Measurements from ENCODE around the gene SIK3.

Gene SIK3

DNA sequence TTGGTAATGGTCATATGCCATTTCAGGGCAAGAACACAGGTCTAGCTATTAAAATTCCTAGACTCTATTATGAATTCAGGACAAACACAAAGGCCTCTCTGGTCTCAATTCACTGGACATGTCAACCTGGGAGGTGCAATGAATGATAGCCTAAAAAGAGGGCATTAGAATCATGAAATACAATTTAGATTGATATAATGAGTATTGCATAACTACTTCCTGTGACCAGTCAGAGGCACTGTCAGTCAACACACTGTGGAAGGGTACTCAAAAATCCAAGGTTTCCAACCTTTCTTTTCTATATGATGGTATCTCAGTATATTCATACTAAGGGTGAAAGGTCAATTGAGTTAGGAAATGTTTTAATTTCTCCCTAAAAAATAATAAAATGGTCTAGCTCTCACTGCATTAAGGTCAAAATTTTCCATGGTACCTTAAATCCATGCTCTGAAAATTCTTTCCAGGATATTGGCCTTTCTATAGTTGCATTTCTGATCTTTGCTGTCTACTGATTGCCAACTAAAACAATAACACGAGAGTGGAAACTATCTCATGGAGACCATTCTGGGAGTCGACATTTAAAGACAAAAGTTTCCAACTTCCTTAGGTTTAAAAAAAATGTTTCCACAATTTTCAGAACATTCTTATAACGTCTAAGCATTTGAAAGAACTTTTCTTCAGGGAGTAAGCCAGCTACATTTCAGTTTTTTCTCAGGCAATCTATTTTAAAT is 179.1 kb downstream of the SIK3 start:
- no peak for DNase-seq

DNA sequence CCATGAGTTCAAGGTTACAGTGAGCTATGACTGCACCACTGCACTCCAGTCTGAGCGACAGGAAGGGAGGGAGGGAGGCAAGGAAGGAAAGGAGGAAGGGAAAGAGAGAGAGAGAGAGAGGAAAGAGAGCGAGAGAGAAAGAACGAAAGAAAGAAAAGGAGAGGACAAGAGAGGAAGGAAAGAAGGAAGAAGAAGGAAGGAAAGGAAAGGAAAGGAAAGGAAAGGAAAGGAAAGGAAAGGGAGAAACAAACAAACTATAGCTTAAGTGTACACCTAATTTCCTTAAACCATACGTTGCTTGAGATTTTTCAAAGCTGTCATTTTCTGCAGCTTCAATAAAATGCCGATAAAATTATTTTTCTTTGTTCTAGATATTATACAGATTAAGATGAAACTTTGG is 180.6 kb downstream of the SIK3 start:
- no peak for DNase-seq

- no peak for DNase-seq
These were observed 181.3 kb downstream of the SIK3 start for GRCh38 chr11:116916886-116917285.

GRCh38 chr11:116916052-116916451 is 182.2 kb downstream of the SIK3 start:
- DNase-seq = no peak

GRCh38 chr11:116913000-116913399 is 185.2 kb downstream of the SIK3 start:
- no peak for DNase-seq

- no peak for DNase-seq
These were observed 186.1 kb downstream of the SIK3 start for GRCh38 chr11:116911976-116912734.

DNA sequence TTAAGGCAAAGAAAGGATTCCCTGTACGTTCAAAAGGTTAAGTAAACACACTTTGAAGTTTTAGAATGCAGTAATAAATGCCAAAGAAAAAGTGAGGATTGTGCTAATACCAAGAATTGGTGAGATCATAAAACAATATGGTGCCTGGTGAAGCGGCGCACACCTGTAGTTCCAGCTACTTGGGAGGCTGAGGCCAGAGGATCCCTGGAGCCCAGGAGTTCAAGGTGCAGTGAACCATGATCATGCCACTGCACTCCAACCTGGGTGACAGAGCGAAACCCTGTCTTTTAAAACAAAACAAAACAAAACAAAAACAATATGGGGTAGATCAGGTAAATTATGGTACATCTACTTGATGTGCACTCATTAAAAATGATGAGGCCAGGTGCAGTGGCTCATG is 187.4 kb downstream of the SIK3 start:
- no peak for DNase-seq

DNA sequence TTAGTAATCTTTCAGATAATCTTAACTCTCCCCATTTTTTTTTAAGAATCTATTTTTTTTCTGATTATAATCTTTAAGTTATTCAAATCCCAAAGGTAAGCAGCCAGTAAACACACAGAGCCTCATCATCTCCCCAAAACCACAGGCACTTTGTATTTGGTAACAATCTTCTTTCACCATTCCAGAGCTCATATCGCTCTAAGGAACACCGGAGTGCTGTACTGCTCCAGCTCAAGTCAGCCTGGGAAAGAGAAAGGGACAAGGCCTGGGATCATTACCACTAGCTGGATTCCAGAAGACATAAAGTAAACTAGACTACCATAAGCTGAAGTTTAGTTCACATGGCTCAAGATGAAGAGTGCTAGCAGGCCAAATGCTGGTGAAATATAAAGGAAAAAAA is 187.8 kb downstream of the SIK3 start:
- DNase-seq = no peak

DNA sequence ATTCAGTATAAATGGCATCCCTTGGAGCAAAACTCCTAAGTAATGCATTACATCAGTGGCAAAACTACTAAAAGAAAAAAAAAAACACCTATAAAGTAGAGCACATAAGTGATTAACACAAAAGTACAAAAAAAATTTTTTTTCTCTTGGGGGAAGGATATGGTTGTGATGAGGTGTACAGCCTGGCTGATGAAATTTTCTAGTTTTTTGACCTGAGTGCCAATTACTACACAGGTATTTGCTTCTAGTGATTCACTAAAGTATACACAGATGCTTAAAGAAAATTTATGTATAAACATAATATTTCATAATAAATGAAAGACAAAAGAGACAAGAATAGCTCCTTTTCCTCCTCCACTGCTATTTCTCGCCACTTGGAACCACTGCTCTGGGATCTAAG is 189.0 kb downstream of the SIK3 start:
- DNase-seq = no peak

DNA sequence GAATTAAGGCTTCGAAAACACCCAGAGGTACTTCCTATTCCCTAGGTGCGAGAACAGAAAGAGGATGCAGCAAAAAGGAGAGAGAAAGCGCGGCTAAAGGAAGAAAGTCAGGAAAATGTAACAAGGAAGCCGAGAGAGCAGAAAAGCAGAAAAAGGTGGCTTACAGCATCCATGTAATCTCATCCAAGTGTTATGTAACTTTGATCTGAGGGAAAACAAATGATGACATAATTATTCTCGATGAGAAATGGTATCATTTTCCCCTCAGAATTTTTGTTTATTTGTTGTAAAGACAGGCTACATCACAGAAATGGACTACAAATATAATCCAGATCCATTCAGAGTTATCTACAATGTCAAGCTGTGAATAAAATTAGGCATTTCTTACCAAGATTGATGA is 191.7 kb downstream of the SIK3 start:
- DNase-seq = no peak

GRCh38 chr11:116903090-116903489 is 195.1 kb downstream of the SIK3 start:
- no peak for DNase-seq

DNA sequence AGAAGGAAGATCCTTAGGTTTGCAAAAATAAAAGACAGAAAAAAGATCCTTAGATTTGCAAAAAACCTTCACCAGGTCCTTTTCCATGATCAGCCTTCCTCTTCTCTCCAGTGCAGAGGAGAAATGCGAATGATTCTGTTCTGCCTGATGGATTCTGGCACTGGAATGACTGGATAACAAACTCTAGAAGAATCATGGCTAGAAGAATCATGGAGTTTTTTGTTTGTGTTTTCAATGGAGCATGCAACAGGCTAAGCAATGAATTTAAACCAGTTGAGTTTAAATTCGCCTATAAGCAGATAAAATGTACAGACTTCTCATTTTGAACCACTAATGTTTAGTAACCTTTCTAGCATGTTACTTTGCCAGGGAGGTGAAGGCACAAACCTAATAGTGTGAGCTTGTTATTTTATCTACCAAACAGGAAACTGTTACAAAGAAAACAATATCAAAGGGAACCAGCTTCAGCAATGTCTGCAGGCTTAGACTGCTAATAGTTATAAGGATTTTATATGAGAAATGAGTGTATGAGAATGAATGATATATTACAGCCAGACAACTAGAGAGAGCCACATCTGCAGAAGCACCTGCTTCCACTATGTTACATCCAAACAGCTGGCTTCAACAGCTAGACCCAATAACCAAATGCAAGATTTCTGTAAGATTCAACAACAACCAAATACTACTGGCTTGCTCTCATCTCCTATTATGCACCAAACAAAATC is 196.1 kb downstream of the SIK3 start:
- DNase-seq = no peak

- DNase-seq = no peak
These were observed 197.0 kb downstream of the SIK3 start for GRCh38 chr11:116901211-116901610.

GRCh38 chr11:116896211-116896610 is 202.0 kb downstream of the SIK3 start:
- DNase-seq = no peak

GRCh38 chr11:116895048-116895757 is 203.0 kb downstream of the SIK3 start:
- DNase-seq = peak; percentile 34

GRCh38 chr11:116893906-116894305 is 204.3 kb downstream of the SIK3 start:
- no peak for DNase-seq

DNA sequence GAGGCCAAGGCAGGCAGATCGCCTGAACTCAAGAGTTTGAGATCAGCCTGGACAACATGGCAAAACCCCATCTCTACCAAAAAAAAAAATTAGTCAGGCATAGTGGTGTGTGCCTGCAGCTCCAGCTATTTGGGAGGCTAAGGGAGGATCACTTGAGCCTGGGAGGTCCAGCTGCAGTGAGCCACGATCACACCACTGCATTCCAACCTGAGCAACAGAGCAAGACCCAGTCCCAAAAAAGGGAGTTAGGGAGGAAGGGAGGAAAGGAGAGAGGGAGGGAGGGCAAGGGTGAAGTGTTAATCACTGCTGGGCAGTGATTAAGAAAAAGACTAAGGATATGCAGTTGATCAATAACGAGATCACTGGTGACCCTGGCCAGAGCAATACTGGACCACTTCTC is 204.8 kb downstream of the SIK3 start:
- no peak for DNase-seq

DNA sequence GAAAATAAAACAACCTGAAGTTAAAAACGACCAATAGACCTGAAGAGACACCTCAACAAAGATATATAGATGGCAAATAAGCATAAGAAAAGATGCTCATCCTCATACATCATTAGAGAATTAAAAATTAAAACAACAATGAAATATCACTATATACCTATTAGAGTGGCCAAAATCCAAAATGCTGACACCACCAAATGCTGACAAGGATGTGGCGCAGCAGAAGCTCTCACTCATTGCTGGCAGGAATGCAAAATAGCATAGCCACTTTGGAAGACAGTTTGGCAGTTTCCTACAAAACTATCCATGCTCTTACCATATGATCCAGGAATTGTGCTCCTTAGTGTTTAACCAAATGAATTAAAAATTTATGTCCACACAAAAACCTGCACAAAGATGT is 205.9 kb downstream of the SIK3 start:
- DNase-seq = no peak

GRCh38 chr11:116891746-116892145 is 206.5 kb downstream of the SIK3 start:
- DNase-seq = no peak

DNA sequence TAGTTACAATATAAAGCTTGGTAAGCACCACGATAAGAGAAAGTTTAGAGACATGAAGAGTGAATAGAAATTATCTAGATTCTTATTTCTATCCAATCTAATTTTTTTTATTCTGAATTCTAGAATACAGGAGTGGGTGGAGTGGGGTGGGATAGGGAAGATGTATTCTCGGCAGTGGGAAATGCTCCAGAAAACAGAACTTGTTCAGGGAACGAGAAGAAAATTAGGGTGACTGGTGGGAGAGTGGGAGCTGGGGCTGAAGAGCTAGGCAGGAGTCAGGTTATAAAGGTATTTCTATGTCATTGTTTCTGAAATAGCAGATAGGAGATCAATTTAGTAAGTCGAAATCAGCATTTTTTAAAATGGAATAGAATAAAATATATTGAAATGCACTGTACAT is 207.6 kb downstream of the SIK3 start:
- no peak for DNase-seq

GRCh38 chr11:116890193-116890592 is 208.0 kb downstream of the SIK3 start:
- no peak for DNase-seq

GRCh38 chr11:116888884-116889549 is 209.2 kb downstream of the SIK3 start:
- DNase-seq = no peak

GRCh38 chr11:116888024-116888423 is 210.2 kb downstream of the SIK3 start:
- no peak for DNase-seq
